Ovary (tissue), 9 donors: ENCODE results near the gene AP1S1. TPM values are rescaled to one million over a fixed set of nuclear protein-coding genes. Genes with fewer than 3 reads are reported as not detected.
A peak's percentile ranks its signal among the peaks of the same experiment; 100 is the strongest.
"Not testable (repeated sequence)": the region's sequence is repeated elsewhere in the genome, so short reads cannot be mapped to it uniquely, and the experiment has no call there.

Source experiments
- DNase-seq, 5 donors: peaks; one replicate each; pipeline ENCODE4 v3.0.0-alpha.2; 2019 to 2020
- H3K27ac ChIP-seq, 2 donors: fragments of 200-600 bp; one replicate each; pipeline versions ENCODE4 v1.5.1 to v1.8.0; 2019 to 2022
- H3K27me3 ChIP-seq: fragments of 200-600 bp; one replicate; pipeline ENCODE4 v1.8.0; 2022
- H3K36me3 ChIP-seq: fragments of 200-600 bp; sonication (generic); one replicate; pipeline ENCODE4 v1.5.1; 2019
- H3K4me1 ChIP-seq: one replicate; pipeline ENCODE4 v1.8.1; 2013; ENCODE audit warnings: mild to moderate bottlenecking, moderate library complexity; ENCODE audit not compliant: insufficient read depth
- H3K4me3 ChIP-seq: fragments of 200-600 bp; sonication (generic); one replicate; pipeline ENCODE4 v1.5.1; 2017
- H3K9me3 ChIP-seq, 2 donors: fragments of 200-600 bp in 1 of 2; sonication (generic) in 1 of 2; one replicate each; pipeline versions ENCODE4 v1.5.1 to v1.8.1; 2013 to 2019; ENCODE audit warnings: mild to moderate bottlenecking in 1 of 2, moderate library complexity in 1 of 2
- CTCF ChIP-seq, 3 donors: fragments of 450-650 bp in 2 of 3; fragments of 200-600 bp in 1 of 3; IDR thresholded peaks; one replicate each; pipeline versions ENCODE4 v1.5.1 to v1.8.0; 2016 to 2022; ENCODE audit warnings: antibody characterized with exemption in 3 of 3, mild to moderate bottlenecking in 1 of 3
- EP300 ChIP-seq: sonication (generic); formaldehyde crosslinking; IDR thresholded peaks from one replicate; pipeline ENCODE4 v1.6.1; 2017; ENCODE audit warnings: antibody characterized with exemption
- POLR2A ChIP-seq: fragments of 450-650 bp; IDR thresholded peaks from one replicate; pipeline ENCODE4 v1.6.1; 2017; ENCODE audit warnings: antibody characterized with exemption, mild to moderate bottlenecking, moderate library complexity
- WGBS, 3 donors: extraction: QIAGEN DNeasy Blood & Tissue Kit in 1 of 3; methylation state at CpG; one replicate each; pipeline versions ENCODE4 v1.1.5 to v1.1.7; 2013 to 2017; 5-methylcytosine and 5-hydroxymethylcytosine counted together
- intact Hi-C, 4 donors: fragments of 100-400 bp; cut with DNase I; formaldehyde crosslinking; loops; one replicate each; pipeline versions ENCODE4 v1.11.0 to v1.15.1; 2022 to 2023
- polyA plus RNA-seq, 2 donors: library from polyadenylated mRNA; stranded (reverse); fragments of 200-250 nt in 1 of 2; fragments of 350-450 nt in 1 of 2; fragmentation: Illumina TruSeq in 1 of 2; extraction: RNeasy Lipid Tissue Mini Kit (QIAGEN cat#74804) in 1 of 2; gene quantifications; one replicate each; pipeline ENCODE4 v1.2.3, GENCODE V29; 2013 to 2014
- total RNA-seq, 7 donors: library from RNA; depleted of rRNA in 2 of 7; stranded (reverse); fragments of >200 nt in 2 of 7; fragmentation: NEBNext Ultra II Directional in 3 of 7; extraction: Animal tissue kit (Norgen Biotek cat#: 25700) in 3 of 7; gene quantifications; one replicate each; pipeline versions ENCODE4 v1.1.0 to v1.2.4, GENCODE V29; 2016 to 2023
- donor health status: DM: no; HTN: no; CAD: no; lungs with moderate emphysema.
- donor health status: DM: no; HTN: no; CAD: no.
- donor health status: Bipolar disorder and iron deficiency.
- donor health status: DM: yes; HTN: yes; CAD: no.
- donor health status: DM: no; HTN: no; CAD: no.
- donor health status: DM: yes; HTN: yes; CAD: no.

The AP1S1 gene
- total and polyA plus RNA-seq, 9 donors, result 17.4 to 54.9 (median 27.0) TPM

- Histone ChIP-seq H3K36me3 (no peaks in the 10 kb centered on the region), H3K27me3 (no peaks in the 10 kb centered on the region), H3K4me1 (peaks cover 17% of the 10 kb centered on the region), H3K27ac (peak overlapping the region; percentile 21 to 63), H3K4me3 (no peak overlapping the region), H3K9me3 (no peaks in the 10 kb centered on the region)
- intact Hi-C loops, result no loop called here
- DNase-seq, result no peak
- 63 to 73% (median 72%) methylated on average over 10 of the region's 10 CpGs for WGBS, 3 donors
- no peak for TF ChIP-seq CTCF (IDR thresholded peaks at IDR 0.05)
- TF ChIP-seq POLR2A, result no peak
- TF ChIP-seq EP300, result no peak
Measured at GRCh38 chr7:101116898-101117297, 37.4 kb upstream of the AP1S1 start.

DNA sequence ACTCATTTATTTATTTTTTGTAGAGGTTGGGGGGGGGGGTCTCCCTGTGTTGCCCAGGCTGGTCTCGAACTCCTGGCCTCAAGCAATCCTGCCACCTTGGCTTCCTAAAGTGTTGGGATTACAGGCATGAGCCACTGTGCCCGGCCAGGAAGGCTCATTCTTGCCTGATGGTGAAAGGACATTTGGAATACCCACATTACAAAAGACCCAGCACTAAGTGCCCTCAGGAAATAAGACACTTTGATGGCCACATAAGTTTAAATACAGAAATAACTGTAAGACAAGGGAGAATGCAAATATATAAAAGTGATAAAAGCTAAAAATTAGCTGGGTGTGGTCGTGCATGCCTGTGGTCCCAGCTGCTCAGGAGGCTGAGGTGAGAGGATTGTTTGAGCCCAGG lies 35.4 kb upstream of the AP1S1 start:
- H3K27ac ChIP-seq, result no peak overlapping the region
- WGBS, 3 donors, result 84 to 92% (median 86%) methylated on average over 3 of the region's 3 CpGs

GRCh38 chr7:101119876-101120275 lies 34.4 kb upstream of the AP1S1 start:
- intact Hi-C loops, result no loop called here
- Histone ChIP-seq H3K27ac (no peak overlapping the region), H3K9me3 (no peaks in the 10 kb centered on the region), H3K4me3 (no peak overlapping the region), H3K36me3 (no peaks in the 10 kb centered on the region), H3K27me3 (no peaks in the 10 kb centered on the region), H3K4me1 (peaks cover 27% of the 10 kb centered on the region)
- WGBS, 3 donors, result 30 to 42% (median 32%) methylated on average over 10 of the region's 10 CpGs
- DNase-seq, result no peak
- TF ChIP-seq EP300 (no peak), CTCF (IDR thresholded peaks at IDR 0.05) (no peak), POLR2A (no peak)

More for the DNA sequence above, 35.4 kb upstream of the AP1S1 start:
- TF ChIP-seq EP300 (no peak), POLR2A (no peak), CTCF (IDR thresholded peaks at IDR 0.05) (no peak)
- peaks cover 22% of the 10 kb centered on the region for H3K4me1 ChIP-seq
- DNase-seq, result no peak
- H3K27me3 ChIP-seq, result no peaks in the 10 kb centered on the region
- H3K36me3 ChIP-seq, result no peaks in the 10 kb centered on the region
- H3K9me3 ChIP-seq, result no peaks in the 10 kb centered on the region
- intact Hi-C loops, result no loop called here
- no peak overlapping the region for H3K4me3 ChIP-seq

DNA sequence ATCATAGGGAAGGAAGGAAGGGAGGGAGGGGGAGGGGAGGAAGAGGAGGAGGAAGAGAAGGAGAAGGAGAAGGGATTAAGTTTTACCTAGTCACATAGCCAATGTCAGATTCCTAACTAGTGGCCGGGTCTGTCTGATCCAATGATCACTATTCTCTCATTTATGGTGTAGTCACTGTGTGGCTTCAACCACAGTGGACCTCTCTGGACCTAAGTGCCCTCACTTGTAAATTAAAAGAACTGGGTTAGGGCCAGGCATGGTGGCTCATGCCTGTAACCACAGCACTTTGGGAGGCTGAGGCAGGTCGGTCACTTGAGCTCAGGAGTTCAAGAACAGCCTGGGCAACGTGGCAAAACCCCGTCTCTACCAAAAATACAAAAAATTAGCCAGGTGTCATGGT lies 34.0 kb upstream of the AP1S1 start:
- intact Hi-C loops, result no loop called here
- no peaks in the 10 kb centered on the region for H3K9me3 ChIP-seq
- no peak overlapping the region for H3K4me3 ChIP-seq
- WGBS, 3 donors, result 63 to 69% (median 69%) methylated on average over 4 of the region's 4 CpGs
- no peaks in the 10 kb centered on the region for H3K36me3 ChIP-seq
- H3K4me1 ChIP-seq, result peaks cover 29% of the 10 kb centered on the region
- TF ChIP-seq CTCF (IDR thresholded peaks at IDR 0.05) (no peak), EP300 (no peak), POLR2A (no peak)
- peak overlapping the region in 1 of 2 donors; percentile 42 for H3K27ac ChIP-seq
- H3K27me3 ChIP-seq, result no peaks in the 10 kb centered on the region
- DNase-seq, result no peak

DNA sequence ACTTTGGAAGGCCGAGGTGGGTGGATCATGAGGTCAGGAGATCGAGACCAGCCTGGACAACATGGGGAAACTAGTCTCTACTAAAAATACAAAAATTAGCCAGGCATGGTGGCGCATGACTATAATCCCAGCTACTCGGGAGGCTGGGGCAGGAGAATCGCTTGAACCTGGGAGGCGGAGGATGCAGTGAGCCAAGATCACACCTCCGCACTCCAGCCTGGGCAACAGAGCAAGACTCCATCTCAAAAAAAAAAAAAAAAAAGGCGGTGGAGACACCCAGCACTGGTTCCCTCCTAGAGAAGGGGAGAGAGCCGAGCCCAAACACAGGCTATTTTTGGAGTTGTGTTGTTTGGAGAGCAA lies 32.7 kb upstream of the AP1S1 start:
- WGBS, 3 donors, result 19 to 25% (median 19%) methylated on average over 9 of the region's 9 CpGs
- Histone ChIP-seq H3K27ac (peak overlapping the region; percentile 70 to 88), H3K4me1 (peaks cover 36% of the 10 kb centered on the region), H3K4me3 (peak overlapping the region; percentile 33)
- H3K9me3 ChIP-seq, H3K27me3 ChIP-seq, H3K36me3 ChIP-seq, intact Hi-C loops, DNase-seq: not testable (repeated sequence)
